Keratinocyte (primary cell): ENCODE data around the gene RNF144A. TPM values are rescaled to one million over a fixed set of nuclear protein-coding genes. Genes with fewer than 3 reads are reported as not detected.

Source experiments
- DNase-seq: peaks from one replicate; pipeline ENCODE4 v3.0.0-alpha.2; 2011; ENCODE audit warnings: low read depth, missing footprints, low spot score
- FAIRE-seq: peaks from 2 replicates; lab custom pipeline; 2011; peaks lifted over from hg19 to GRCh38; lab: Jason Lieb, UNC
- H2AFZ ChIP-seq: 2 replicates; pipeline ENCODE4 v1.6.0; 2012; ENCODE audit warnings: low read length, control low read depth, inconsistent platforms; ENCODE audit not compliant: control insufficient read depth
- H3K27ac ChIP-seq: 2 replicates; pipeline ENCODE4 v1.5.1; 2011; ENCODE audit warnings: low read length; ENCODE audit not compliant: control insufficient read depth, insufficient read depth
- H3K27me3 ChIP-seq: 3 replicates; pipeline ENCODE4 v1.6.0; 2011; ENCODE audit warnings: low read length; ENCODE audit not compliant: control insufficient read depth, insufficient read depth; ENCODE audit errors: extremely low read depth
- H3K36me3 ChIP-seq, 2 experiments: 2 replicates in 1 of 2; 3 replicates in 1 of 2; pipeline ENCODE4 v1.5.1; 2011; ENCODE audit warnings: low read length in 2 of 2, mild to moderate bottlenecking in 1 of 2; ENCODE audit not compliant: control insufficient read depth in 2 of 2, insufficient read depth in 2 of 2; ENCODE audit errors: extremely low read depth in 1 of 2
- H3K4me1 ChIP-seq: 3 replicates; pipeline ENCODE4 v1.5.1; 2011; ENCODE audit warnings: low read length; ENCODE audit not compliant: control insufficient read depth, insufficient read depth; ENCODE audit errors: extremely low read depth
- H3K4me2 ChIP-seq: 3 replicates; pipeline ENCODE4 v1.6.0; 2011; ENCODE audit warnings: low read depth, low read length; ENCODE audit not compliant: control insufficient read depth, insufficient read depth; ENCODE audit errors: extremely low read depth
- H3K4me3 ChIP-seq, 3 experiments: fragments of 200-600 bp in 1 of 3; sonication (generic) in 1 of 3; 2 replicates in 2 of 3; 3 replicates in 1 of 3; pipeline ENCODE4 v1.5.1; 2011 to 2016; ENCODE audit warnings: low read length in 3 of 3, mild to moderate bottlenecking in 3 of 3, control low read depth in 2 of 3, inconsistent platforms in 1 of 3, low read depth in 1 of 3, mixed read lengths in 1 of 3, mixed run types in 1 of 3, moderate library complexity in 1 of 3; ENCODE audit not compliant: control insufficient read depth in 2 of 3, insufficient read depth in 2 of 3; ENCODE audit errors: extremely low read depth in 1 of 3
- H3K79me2 ChIP-seq: 2 replicates; pipeline ENCODE4 v1.6.0; 2012; ENCODE audit warnings: low read length; ENCODE audit not compliant: control insufficient read depth, insufficient read depth
- H3K9ac ChIP-seq: 3 replicates; pipeline ENCODE4 v1.6.0; 2011; ENCODE audit warnings: low read length; ENCODE audit not compliant: control insufficient read depth, insufficient read depth; ENCODE audit errors: extremely low read depth
- H3K9me1 ChIP-seq: 3 replicates; pipeline ENCODE4 v1.6.0; 2011; ENCODE audit warnings: low read length; ENCODE audit not compliant: control insufficient read depth, insufficient read depth; ENCODE audit errors: extremely low read depth
- H3K9me3 ChIP-seq: 2 replicates; pipeline ENCODE4 v1.5.1; 2012; ENCODE audit warnings: low read depth, low read length; ENCODE audit not compliant: control insufficient read depth
- H4K20me1 ChIP-seq: 3 replicates; pipeline ENCODE4 v1.6.0; 2011; ENCODE audit warnings: low read length; ENCODE audit not compliant: control insufficient read depth, insufficient read depth; ENCODE audit errors: extremely low read depth
- EZH2 ChIP-seq: IDR thresholded peaks from one replicate; pipeline ENCODE4 v1.6.1; 2012; ENCODE audit warnings: inconsistent platforms, mild to moderate bottlenecking, low read length, moderate library complexity
- dilution Hi-C: fragments of 300-500 bp; cut with MboI; formaldehyde crosslinking; loops from one replicate; pipeline ENCODE4 v1.7.0; 2020; ENCODE audit warnings: low sequenced_read_pairs; ENCODE audit not compliant: extremely low pct_ligation_motif_present
- polyA plus RNA-seq, 5 experiments: library from polyadenylated mRNA; depleted of rRNA in 3 of 5; stranded (reverse) in 3 of 5; stranded (forward) in 1 of 5; unstranded in 1 of 5; fragments of >200 nt; gene quantifications; 1 replicate in 1 of 5; 2 replicates in 3 of 5; 3 replicates in 1 of 5; pipeline versions ENCODE4 v1.2.1 to v1.2.3, GENCODE V29; 2011 to 2012; ENCODE audit warnings: missing spikeins in 2 of 5, low read depth in 1 of 5, low replicate concordance in 1 of 5
- TF ChIP-seq, protein P1 (sequence below), 3 experiments: IDR thresholded peaks in 1 of 3; conservative IDR thresholded peaks in 1 of 3; optimal IDR thresholded peaks in 1 of 3; 2 replicates in 2 of 3; 3 replicates in 1 of 3; pipeline versions ENCODE3 to v1.5.1; 2011; ENCODE audit warnings: low read length in 3 of 3, mild to moderate bottlenecking in 3 of 3, moderate library complexity in 2 of 3, control low read depth in 1 of 3, inconsistent platforms in 1 of 3; ENCODE audit not compliant: insufficient read depth in 2 of 3; ENCODE audit errors: extremely low read depth in 1 of 3

Gene RNF144A
- polyA plus RNA-seq, 1 donor (not counting 4 experiments of a cell fraction or from before 2014, with no cell fraction given), result 1.4 TPM

DNA sequence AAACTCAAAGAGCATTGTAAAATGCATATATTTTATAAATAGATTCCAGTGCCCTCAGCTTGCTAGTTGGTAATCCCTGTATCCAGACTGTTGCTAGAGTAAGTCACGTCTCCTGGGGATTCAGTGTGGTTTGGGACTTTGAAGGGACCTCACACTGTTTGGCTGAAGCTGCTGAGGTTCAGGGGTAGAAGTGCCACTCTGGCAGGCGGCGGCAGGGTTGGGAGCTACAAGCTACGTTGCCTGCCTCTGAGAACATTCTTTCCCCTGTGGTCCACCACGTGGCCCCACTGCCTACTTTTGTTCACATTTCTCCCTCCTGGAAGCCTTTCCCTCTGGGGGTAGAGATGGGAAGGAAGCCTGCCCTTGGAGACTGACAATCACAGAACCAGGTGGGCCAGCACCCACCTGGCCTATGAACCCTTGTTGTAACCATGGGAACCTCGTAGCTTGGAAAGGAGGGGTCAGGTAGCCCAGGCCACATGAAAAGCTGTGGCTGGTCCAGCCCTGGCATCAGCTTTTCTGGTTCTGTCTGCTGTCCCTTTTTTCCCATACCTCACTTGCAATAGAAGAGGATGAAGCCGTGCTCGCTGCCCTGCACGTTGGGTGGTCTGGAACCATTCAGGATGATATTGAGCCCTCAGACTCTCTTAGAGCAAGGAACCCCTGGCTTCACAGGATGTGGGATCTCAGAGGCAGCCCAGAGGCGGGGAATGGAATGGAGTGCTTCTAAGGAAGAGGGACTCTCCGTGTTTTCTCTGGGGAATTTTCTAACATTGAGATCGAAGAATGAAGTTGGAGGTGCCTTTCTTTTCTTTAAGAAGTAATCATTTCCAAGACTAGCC is 2.9 kb downstream of the RNF144A start:
- no peak for DNase-seq
- dilution Hi-C loops, result no loop called here
- Histone ChIP-seq H4K20me1 (no peaks in the 10 kb centered on the region), H3K9ac (no peak overlapping the region), H3K4me1 (no peaks in the 10 kb centered on the region), H3K79me2 (no peaks in the 10 kb centered on the region), H3K27me3 (no peaks in the 10 kb centered on the region), H3K9me1 (no peaks in the 10 kb centered on the region), H2AFZ (no peak overlapping the region), H3K36me3 (no peaks in the 10 kb centered on the region), H3K27ac (no peak overlapping the region), H3K4me2 (no peak overlapping the region), H3K4me3 (no peak overlapping the region), H3K9me3 (no peaks in the 10 kb centered on the region)
- TF ChIP-seq, protein P1, sequence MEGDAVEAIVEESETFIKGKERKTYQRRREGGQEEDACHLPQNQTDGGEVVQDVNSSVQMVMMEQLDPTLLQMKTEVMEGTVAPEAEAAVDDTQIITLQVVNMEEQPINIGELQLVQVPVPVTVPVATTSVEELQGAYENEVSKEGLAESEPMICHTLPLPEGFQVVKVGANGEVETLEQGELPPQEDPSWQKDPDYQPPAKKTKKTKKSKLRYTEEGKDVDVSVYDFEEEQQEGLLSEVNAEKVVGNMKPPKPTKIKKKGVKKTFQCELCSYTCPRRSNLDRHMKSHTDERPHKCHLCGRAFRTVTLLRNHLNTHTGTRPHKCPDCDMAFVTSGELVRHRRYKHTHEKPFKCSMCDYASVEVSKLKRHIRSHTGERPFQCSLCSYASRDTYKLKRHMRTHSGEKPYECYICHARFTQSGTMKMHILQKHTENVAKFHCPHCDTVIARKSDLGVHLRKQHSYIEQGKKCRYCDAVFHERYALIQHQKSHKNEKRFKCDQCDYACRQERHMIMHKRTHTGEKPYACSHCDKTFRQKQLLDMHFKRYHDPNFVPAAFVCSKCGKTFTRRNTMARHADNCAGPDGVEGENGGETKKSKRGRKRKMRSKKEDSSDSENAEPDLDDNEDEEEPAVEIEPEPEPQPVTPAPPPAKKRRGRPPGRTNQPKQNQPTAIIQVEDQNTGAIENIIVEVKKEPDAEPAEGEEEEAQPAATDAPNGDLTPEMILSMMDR (optimal IDR thresholded peaks at IDR 0.05 in 1 of 3, IDR thresholded peaks at IDR 0.05 in 1 of 3, conservative IDR thresholded peaks at IDR 0.05 in 1 of 3; ENCODE audit: extremely low read depth in 1 of 3, insufficient read depth in 2 of 3, low read length in 3 of 3), result no peak
- TF ChIP-seq EZH2, result no peak
- FAIRE-seq, result no peak

DNA sequence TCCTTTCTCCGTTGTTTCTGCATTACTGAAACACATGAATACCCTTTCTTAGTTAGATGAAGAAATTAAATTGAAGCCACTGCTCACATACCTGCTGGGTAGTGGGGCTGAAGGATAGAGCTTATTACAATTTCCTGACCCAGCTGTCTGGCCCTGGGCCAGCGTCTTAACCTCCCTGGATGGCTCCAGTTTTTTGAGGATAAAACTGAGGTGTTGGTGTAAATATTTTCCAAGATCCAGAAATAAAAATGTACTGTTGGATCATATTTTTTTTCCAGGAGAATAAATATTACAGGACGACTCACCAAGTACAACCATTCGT is 3.5 kb downstream of the RNF144A start:
- Histone ChIP-seq H3K27ac (no peak overlapping the region), H3K79me2 (no peaks in the 10 kb centered on the region), H3K9ac (no peak overlapping the region), H3K4me2 (no peak overlapping the region), H3K9me1 (no peaks in the 10 kb centered on the region), H3K27me3 (no peaks in the 10 kb centered on the region), H3K9me3 (no peaks in the 10 kb centered on the region), H3K4me3 (no peak overlapping the region), H3K36me3 (no peaks in the 10 kb centered on the region), H2AFZ (no peak overlapping the region), H4K20me1 (no peaks in the 10 kb centered on the region), H3K4me1 (no peaks in the 10 kb centered on the region)
- FAIRE-seq, result no peak
- dilution Hi-C loops, result no loop called here
- no peak for TF ChIP-seq EZH2
- TF ChIP-seq, protein P1 (optimal IDR thresholded peaks at IDR 0.05 in 1 of 3, IDR thresholded peaks at IDR 0.05 in 1 of 3, conservative IDR thresholded peaks at IDR 0.05 in 1 of 3; ENCODE audit: extremely low read depth in 1 of 3, insufficient read depth in 2 of 3, low read length in 3 of 3), result no peak
- DNase-seq, result no peak
